Measurements from ENCODE around the gene TCERG1L. TPM values are rescaled to one million over a fixed set of nuclear protein-coding genes. Genes with fewer than 3 reads are reported as not detected.
A peak's percentile ranks its signal among the peaks of the same experiment; 100 is the strongest.
"Not testable (repeated sequence)": the region's sequence is repeated elsewhere in the genome, so short reads cannot be mapped to it uniquely, and the experiment has no call there.

Gene TCERG1L
- total and polyA plus RNA-seq, 2 donors, result 0.11 to 0.32 TPM

DNA sequence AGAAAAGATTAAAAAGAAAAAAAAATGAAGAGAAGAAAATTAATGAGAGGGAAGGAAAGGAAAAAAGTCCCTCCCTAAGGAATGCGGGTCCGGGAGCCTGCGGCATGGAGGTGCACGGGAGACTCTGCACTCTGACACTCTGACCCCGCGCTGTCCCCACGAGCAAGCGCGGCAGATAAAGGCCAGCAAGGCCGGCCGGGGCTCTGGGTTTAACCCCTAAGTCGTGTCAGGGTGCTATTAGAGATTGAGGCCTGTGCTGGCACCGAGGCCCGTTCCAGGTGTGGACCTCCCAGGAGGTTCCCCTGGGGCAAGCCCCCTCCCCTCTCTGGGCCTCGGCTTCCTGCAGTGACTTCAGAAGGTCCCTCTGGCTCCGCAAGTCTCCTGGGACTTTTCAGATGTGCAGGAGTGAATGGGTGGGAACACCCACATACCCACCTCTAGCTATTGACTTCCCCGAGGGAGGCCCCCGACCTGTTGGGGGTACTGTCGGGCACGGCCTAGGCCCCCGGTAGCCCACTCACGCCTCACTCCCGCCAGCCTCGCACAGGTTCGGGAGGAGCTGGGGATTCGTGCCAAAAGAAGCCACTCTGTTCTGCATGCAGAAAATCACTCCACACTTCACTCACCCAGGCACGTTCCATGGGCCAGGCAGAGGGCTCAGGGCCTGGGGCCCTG is 164.1 kb downstream of the TCERG1L start:
- no peak overlapping the region for H3K27ac ChIP-seq (ENCODE audit: low read depth)
- H3K4me3 ChIP-seq (ENCODE audit: low read depth, low read length), result no peak overlapping the region
- no peak for DNase-seq (ENCODE audit: extremely low spot score)
- 66% methylated on average over 27 of the region's 27 CpGs for WGBS
- no peaks in the 10 kb centered on the region for H3K4me1 ChIP-seq (ENCODE audit: insufficient read depth)
- H3K36me3 ChIP-seq (ENCODE audit: insufficient read depth), result no peaks in the 10 kb centered on the region

DNA sequence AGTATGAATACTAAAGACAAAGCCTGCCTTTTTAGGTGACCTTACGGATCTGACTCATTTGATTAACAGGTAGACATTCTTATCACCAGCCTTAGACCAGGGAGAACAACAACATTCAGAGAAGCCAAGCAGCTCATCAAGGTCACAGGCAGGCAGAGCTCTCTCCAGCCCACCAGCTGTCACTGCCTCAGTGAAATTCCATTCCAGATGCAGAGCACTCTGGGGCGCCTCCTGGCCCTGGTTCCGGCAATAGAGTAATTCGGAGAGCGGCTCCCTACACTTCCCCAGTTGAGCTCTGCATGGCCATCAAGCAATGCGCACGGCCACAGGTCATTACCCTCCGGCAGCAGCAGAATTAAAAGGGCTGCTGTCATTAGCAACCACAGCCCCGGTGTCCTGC is 164.7 kb downstream of the TCERG1L start:
- WGBS, result 73% methylated on average over 9 of the region's 9 CpGs
- no peaks in the 10 kb centered on the region for H3K4me1 ChIP-seq (ENCODE audit: insufficient read depth)
- H3K27ac ChIP-seq (ENCODE audit: low read depth), result no peak overlapping the region
- H3K36me3 ChIP-seq (ENCODE audit: insufficient read depth), result no peaks in the 10 kb centered on the region
- no peak for DNase-seq (ENCODE audit: extremely low spot score)
- no peak overlapping the region for H3K4me3 ChIP-seq (ENCODE audit: low read depth, low read length)

DNA sequence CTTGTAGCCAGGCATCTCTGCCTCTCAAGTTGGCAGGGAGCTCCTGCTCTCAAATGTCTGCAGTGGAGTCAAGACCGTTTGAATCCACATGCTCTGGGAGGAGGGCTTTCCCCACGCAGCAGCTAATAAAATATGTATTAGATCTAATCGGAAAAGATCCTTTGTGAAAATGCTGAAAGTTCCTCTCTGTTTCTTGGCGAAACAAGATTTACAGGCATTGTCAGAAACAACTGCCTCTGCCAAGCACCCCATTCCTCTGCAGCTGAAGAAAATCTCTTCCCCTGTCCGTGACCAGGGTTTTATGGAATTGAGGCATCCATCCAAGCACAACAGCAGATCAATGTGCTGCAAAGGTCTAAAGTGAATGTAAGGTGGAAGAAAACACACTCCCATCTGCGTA is 165.8 kb downstream of the TCERG1L start:
- no peak overlapping the region for H3K27ac ChIP-seq (ENCODE audit: low read depth)
- H3K4me1 ChIP-seq (ENCODE audit: insufficient read depth), result no peaks in the 10 kb centered on the region
- no peaks in the 10 kb centered on the region for H3K36me3 ChIP-seq (ENCODE audit: insufficient read depth)
- no peak overlapping the region for H3K4me3 ChIP-seq (ENCODE audit: low read depth, low read length)
- DNase-seq (ENCODE audit: extremely low spot score), result peak; percentile 62
- 22% methylated on average over 6 of the region's 6 CpGs for WGBS

DNA sequence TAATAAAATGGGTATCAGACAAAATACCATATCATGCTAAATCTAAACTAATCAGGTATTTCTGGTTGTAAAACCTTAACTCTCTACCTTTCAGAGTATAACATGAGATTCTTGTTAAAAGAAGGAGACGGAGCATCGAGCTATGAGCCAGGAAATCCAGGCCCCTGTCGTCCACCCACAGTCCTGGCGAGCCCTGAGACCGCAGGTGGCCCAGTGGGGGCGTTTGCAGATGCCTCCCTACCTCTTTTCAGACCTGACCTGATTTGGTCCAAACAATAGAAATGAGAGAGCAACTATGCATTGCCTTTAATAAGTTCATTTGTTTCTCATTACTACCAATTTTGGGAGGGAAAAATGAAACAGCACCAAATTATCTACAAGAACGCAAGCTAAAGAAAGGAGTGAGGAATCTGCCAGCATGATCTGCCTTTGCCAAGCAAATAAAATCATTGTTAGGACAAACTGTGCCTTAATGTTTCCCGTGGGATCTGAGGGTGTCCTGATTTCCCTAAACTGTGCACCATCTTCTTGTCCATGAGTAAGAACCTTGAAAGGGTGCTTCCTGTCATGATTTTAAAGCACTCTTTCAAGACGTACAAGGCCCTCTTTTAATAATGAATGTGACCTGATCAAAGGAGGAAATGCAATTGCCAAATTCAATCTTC is 166.7 kb downstream of the TCERG1L start:
- no peaks in the 10 kb centered on the region for H3K36me3 ChIP-seq (ENCODE audit: insufficient read depth)
- H3K27ac ChIP-seq (ENCODE audit: low read depth), result no peak overlapping the region
- DNase-seq (ENCODE audit: extremely low spot score), result peak; percentile 46
- H3K4me3 ChIP-seq (ENCODE audit: low read depth, low read length), result no peak overlapping the region
- WGBS, result 69% methylated on average over 9 of the region's 9 CpGs
- H3K4me1 ChIP-seq (ENCODE audit: insufficient read depth), result no peaks in the 10 kb centered on the region

DNA sequence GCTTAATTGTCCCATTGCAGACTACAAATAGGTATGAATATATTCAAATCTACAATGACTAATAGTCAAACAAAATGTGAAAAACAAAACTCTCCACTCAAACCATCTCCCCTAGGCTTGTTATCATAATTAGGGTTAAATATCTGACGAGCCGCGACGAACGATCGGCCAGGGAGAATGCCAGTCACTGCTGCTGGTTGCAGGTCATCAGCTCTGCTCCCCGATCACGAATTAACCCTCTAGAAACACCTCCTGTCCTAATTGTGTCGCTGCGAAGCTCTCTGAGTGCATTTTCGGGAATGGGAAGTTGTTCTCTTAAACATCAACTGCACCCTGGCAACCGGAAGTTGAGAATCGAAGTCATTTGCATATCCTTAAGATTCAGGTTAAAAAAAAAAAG is 167.3 kb downstream of the TCERG1L start:
- no peaks in the 10 kb centered on the region for H3K36me3 ChIP-seq (ENCODE audit: insufficient read depth)
- DNase-seq (ENCODE audit: extremely low spot score), result no peak
- no peak overlapping the region for H3K27ac ChIP-seq (ENCODE audit: low read depth)
- H3K4me3 ChIP-seq (ENCODE audit: low read depth, low read length), result no peak overlapping the region
- H3K4me1 ChIP-seq (ENCODE audit: insufficient read depth), result no peaks in the 10 kb centered on the region
- 80% methylated on average over 13 of the region's 13 CpGs for WGBS

DNA sequence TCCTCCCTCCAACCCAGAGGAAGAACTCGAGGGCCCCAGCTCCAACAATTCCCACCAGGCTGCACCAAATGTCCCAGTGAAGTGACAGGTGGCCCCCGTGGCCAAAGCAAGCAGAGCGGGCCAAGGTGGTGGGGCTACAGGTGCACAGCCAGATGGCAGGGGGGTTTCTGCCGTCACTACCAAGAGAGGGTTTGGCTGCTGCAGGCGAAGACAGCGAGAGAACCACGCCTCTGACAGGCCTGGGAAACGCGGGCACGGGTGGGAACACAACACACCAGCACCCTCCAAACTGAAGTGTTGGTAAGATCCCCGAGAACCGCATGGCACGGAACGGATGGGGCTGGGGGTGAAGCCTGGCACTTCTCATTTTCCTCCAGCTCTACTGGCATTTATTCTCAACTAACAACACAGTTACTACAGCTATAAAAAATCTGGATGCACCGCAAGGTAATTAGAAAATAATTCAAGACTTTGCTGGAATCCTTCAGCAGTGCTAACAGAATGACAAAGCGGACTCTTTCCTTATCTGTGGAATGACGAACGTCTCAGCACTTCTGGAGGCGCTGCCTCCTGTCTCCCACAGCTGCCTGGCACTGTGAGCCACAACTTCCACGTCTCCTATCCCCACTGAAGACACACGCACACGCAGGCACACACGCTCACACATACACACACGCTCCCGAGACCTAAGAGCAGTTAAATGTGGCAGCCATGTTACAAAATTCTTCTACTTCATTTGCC is 167.9 kb downstream of the TCERG1L start:
- H3K4me1 ChIP-seq (ENCODE audit: insufficient read depth), result no peaks in the 10 kb centered on the region
- no peaks in the 10 kb centered on the region for H3K36me3 ChIP-seq (ENCODE audit: insufficient read depth)
- no peak overlapping the region for H3K27ac ChIP-seq (ENCODE audit: low read depth)
- H3K4me3 ChIP-seq (ENCODE audit: low read depth, low read length), result no peak overlapping the region
- 84% methylated on average over 25 of the region's 25 CpGs for WGBS
- no peak for DNase-seq (ENCODE audit: extremely low spot score)

- Histone ChIP-seq H3K4me1 (ENCODE audit: insufficient read depth) (no peaks in the 10 kb centered on the region), H3K27ac (ENCODE audit: low read depth) (no peak overlapping the region), H3K36me3 (ENCODE audit: insufficient read depth) (no peaks in the 10 kb centered on the region), H3K4me3 (ENCODE audit: low read depth, low read length) (no peak overlapping the region)
- DNase-seq (ENCODE audit: extremely low spot score), result no peak
- WGBS, result 77% methylated on average over 18 of the region's 18 CpGs
Measured at GRCh38 chr10:131142517-131143380, 168.8 kb downstream of the TCERG1L start.

- H3K27ac ChIP-seq (ENCODE audit: low read depth), result no peak overlapping the region
- DNase-seq (ENCODE audit: extremely low spot score), result no peak
- no peak overlapping the region for H3K4me3 ChIP-seq (ENCODE audit: low read depth, low read length)
- 82% methylated on average over 15 of the region's 15 CpGs for WGBS
- H3K4me1 ChIP-seq (ENCODE audit: insufficient read depth), result no peaks in the 10 kb centered on the region
- H3K36me3 ChIP-seq (ENCODE audit: insufficient read depth), result no peaks in the 10 kb centered on the region
Measured at GRCh38 chr10:131141645-131142516, 169.6 kb downstream of the TCERG1L start.

- Histone ChIP-seq H3K4me3 (ENCODE audit: low read depth, low read length) (no peak overlapping the region), H3K36me3 (ENCODE audit: insufficient read depth) (no peaks in the 10 kb centered on the region), H3K27ac (ENCODE audit: low read depth) (no peak overlapping the region), H3K4me1 (ENCODE audit: insufficient read depth) (no peaks in the 10 kb centered on the region)
- no peak for DNase-seq (ENCODE audit: extremely low spot score)
- 87% methylated on average over 7 of the region's 7 CpGs for WGBS
Measured at GRCh38 chr10:131141207-131141606, 170.3 kb downstream of the TCERG1L start.

GRCh38 chr10:131140606-131141005 is 170.9 kb downstream of the TCERG1L start:
- H3K4me1 ChIP-seq (ENCODE audit: insufficient read depth), result no peaks in the 10 kb centered on the region
- no peak for DNase-seq (ENCODE audit: extremely low spot score)
- no peaks in the 10 kb centered on the region for H3K36me3 ChIP-seq (ENCODE audit: insufficient read depth)
- H3K27ac ChIP-seq (ENCODE audit: low read depth), result no peak overlapping the region
- H3K4me3 ChIP-seq (ENCODE audit: low read depth, low read length), result no peak overlapping the region
- 85% methylated on average over 9 of the region's 9 CpGs for WGBS

GRCh38 chr10:131137223-131137622 is 174.3 kb downstream of the TCERG1L start:
- Histone ChIP-seq H3K36me3 (ENCODE audit: insufficient read depth) (no peaks in the 10 kb centered on the region), H3K4me1 (ENCODE audit: insufficient read depth) (no peaks in the 10 kb centered on the region), H3K27ac (ENCODE audit: low read depth) (no peak overlapping the region), H3K4me3 (ENCODE audit: low read depth, low read length) (no peak overlapping the region)
- WGBS, result 75% methylated on average over 17 of the region's 17 CpGs
- no peak for DNase-seq (ENCODE audit: extremely low spot score)

- H3K36me3 ChIP-seq (ENCODE audit: insufficient read depth), result not testable (repeated sequence)
Measured at GRCh38 chr10:131136336-131136735, 175.2 kb downstream of the TCERG1L start.

More at GRCh38 chr10:131136336-131136735, 175.2 kb downstream of the TCERG1L start:
- H3K4me1 ChIP-seq (ENCODE audit: insufficient read depth); DNase-seq (ENCODE audit: extremely low spot score); H3K4me3 ChIP-seq (ENCODE audit: low read depth, low read length); H3K27ac ChIP-seq (ENCODE audit: low read depth): not testable (repeated sequence)
- WGBS, result 92% methylated on average over 12 of the region's 12 CpGs
